K562 (cell line): ENCODE results near the gene CLEC3B. TPM values are rescaled to one million over a fixed set of nuclear protein-coding genes. Genes with fewer than 3 reads are reported as not detected.
A peak's percentile ranks its signal among the peaks of the same experiment; 100 is the strongest.

Experiments
- ETS2 ChIP-seq: IDR thresholded peaks from 2 replicates; pipeline ENCODE4 v1.6.1; 2016; ENCODE audit warnings: borderline replicate concordance, missing genetic modification characterization, mild to moderate bottlenecking, moderate library complexity, missing compliant biosample characterization; ENCODE audit not compliant: poor library complexity, severe bottlenecking
- EWSR1 ChIP-seq: fragments of 450-650 bp; IDR thresholded peaks from 2 replicates; pipeline ENCODE4 v1.6.1; 2018; ENCODE audit warnings: borderline replicate concordance, mild to moderate bottlenecking, low read depth, moderate library complexity; ENCODE audit not compliant: partially characterized antibody
- HNRNPLL ChIP-seq: fragments of 200-400 bp; formaldehyde crosslinking; IDR thresholded peaks from 2 replicates; pipeline ENCODE4 v1.6.1; 2017; ENCODE audit warnings: low read length, low read depth, mild to moderate bottlenecking; ENCODE audit not compliant: poor library complexity, severe bottlenecking
- PCBP2 ChIP-seq: fragments of 200-400 bp; formaldehyde crosslinking; IDR thresholded peaks from 2 replicates; pipeline ENCODE4 v1.6.1; 2018; ENCODE audit warnings: low read length, low read depth, mild to moderate bottlenecking, moderate library complexity; ENCODE audit not compliant: poor library complexity, severe bottlenecking
- PHTF2 ChIP-seq: fragments of 250-450 bp; sonication (Bioruptor Pico); IDR thresholded peaks from 2 replicates; pipeline ENCODE4 v1.5.0; 2021; ENCODE audit warnings: mild to moderate bottlenecking
- SIN3A ChIP-seq, 2 experiments: fragments of 150-350 bp in 1 of 2; IDR thresholded peaks; 2 replicates each; pipeline ENCODE4 v1.6.1; 2011 to 2016; ENCODE audit warnings: borderline replicate concordance in 2 of 2, low read depth in 2 of 2, low read length in 2 of 2, mild to moderate bottlenecking in 2 of 2, moderate library complexity in 2 of 2; ENCODE audit not compliant: control insufficient read depth in 1 of 2
- SRSF7 ChIP-seq: fragments of 200-400 bp; formaldehyde crosslinking; optimal IDR thresholded peaks from 2 replicates; pipeline ENCODE3; 2017; ENCODE audit warnings: mild to moderate bottlenecking, low read depth, low read length
- STAT5B ChIP-seq: fragments of 250-450 bp; sonication (Bioruptor Pico); IDR thresholded peaks from 2 replicates; pipeline ENCODE4 v1.8.0; 2021; ENCODE audit warnings: mild to moderate bottlenecking, inconsistent platforms
- TAF15 ChIP-seq: fragments of 200-400 bp; formaldehyde crosslinking; IDR thresholded peaks from 2 replicates; pipeline ENCODE4 v1.6.1; 2017; ENCODE audit warnings: mild to moderate bottlenecking, low read depth, low read length, moderate library complexity
- TEAD1 ChIP-seq, 2 experiments: fragments of 450-650 bp in 1 of 2; sonication (generic) in 1 of 2; formaldehyde crosslinking; IDR thresholded peaks; 2 replicates each; pipeline versions ENCODE4 v1.4.0 to v1.8.0; 2020 to 2022; ENCODE audit warnings: mild to moderate bottlenecking in 2 of 2, missing genetic modification reagents in 1 of 2
- TEAD2 ChIP-seq: fragments of 450-650 bp; IDR thresholded peaks from 2 replicates; pipeline ENCODE4 v1.6.1; 2016; ENCODE audit warnings: missing genetic modification characterization, control low read depth, missing compliant biosample characterization
- polyA plus RNA-seq, 8 experiments: library from polyadenylated mRNA; depleted of rRNA in 4 of 8; stranded (reverse) in 5 of 8; unstranded in 3 of 8; fragments of >200 nt; fragmentation: Nextera tagmentation in 2 of 8; fragmentation: Illumina TruSeq in 1 of 8; extraction: Ambion mirVana in 2 of 8; extraction: Trizol in 1 of 8; gene quantifications; 2 replicates each; pipeline versions ENCODE4 v1.2.1 to v1.2.3, GENCODE V29; 2011 to 2014; ENCODE audit warnings: inconsistent platforms in 1 of 8, missing spikeins in 1 of 8
- total RNA-seq, 7 experiments: library from RNA; depleted of rRNA in 6 of 7; stranded (reverse); fragments of >200 nt in 6 of 7; fragmentation: Illumina TruSeq in 2 of 7; extraction: Trizol in 2 of 7; gene quantifications; 2 replicates each; pipeline versions ENCODE4 v1.2.1 to v1.2.3, GENCODE V29; 2011 to 2021; ENCODE audit warnings: low replicate concordance in 1 of 7
- TF ChIP-seq, protein P1 (sequence below): fragments of 250-450 bp; sonication (Bioruptor Pico); IDR thresholded peaks from 2 replicates; pipeline ENCODE4 v1.4.0; 2020; ENCODE audit warnings: mild to moderate bottlenecking, moderate library complexity, borderline replicate concordance
- TF ChIP-seq, protein P2 (sequence below), 3 experiments: fragments of 200-800 bp in 1 of 3; sonication (Bioruptor generic) in 1 of 3; sonication (generic) in 1 of 3; formaldehyde crosslinking in 1 of 3; IDR thresholded peaks; 2 replicates each; pipeline versions ENCODE4 v1.6.1 to v1.8.0; 2016 to 2022; ENCODE audit warnings: mild to moderate bottlenecking in 2 of 3, missing compliant biosample characterization in 2 of 3, missing genetic modification characterization in 2 of 3, missing genetic modification reagents in 1 of 3

The CLEC3B gene
- total and polyA plus RNA-seq, 9 of the 15 experiments (the other 6 are each of a cell fraction or from before 2014, with no cell fraction given): not detected

DNA sequence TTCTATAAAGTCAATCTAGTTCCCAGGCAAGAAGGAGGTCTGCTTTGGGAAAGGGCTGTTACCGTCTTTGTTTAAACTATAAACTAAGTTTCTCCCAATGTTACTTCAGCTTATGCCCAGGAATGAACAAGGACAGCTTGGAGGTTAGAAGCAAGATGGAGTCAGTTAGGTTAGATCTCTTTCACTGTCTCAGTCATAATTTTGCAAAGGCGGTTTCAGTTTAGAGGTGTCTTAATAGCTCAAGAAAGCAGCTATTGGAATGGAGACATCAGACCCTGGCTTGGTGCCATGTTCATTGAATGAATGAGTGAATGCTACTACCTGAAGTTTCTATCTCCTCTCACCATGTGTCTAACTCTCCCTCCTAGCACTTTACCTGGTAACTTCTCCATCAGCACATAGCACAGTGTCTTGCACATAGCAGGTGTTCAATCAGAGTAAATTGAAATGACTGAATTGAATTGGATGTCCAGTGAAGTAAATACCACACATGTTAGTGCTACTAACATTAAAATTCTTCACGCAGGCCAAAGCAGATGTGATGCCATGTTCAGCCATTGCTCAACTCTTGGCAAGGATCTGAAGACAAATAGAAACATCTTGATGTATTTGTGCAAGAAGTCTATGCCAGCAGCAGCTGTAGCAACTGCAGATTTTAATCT lies 28.2 kb downstream of the CLEC3B start (continued):
- TF ChIP-seq TEAD1 (CRISPR knock-in tag; IDR thresholded peaks at IDR 0.05) (peak in 1 of 2 experiments; percentile 94; a peak in 2 of 4 replicates), EWSR1 (no peak), SIN3A (IDR thresholded peaks at IDR 0.05; ENCODE audit: borderline replicate concordance in 2 of 2, control insufficient read depth in 1 of 2, low read depth in 2 of 2, low read length in 2 of 2) (no peak), TAF15 (no peak), SRSF7 (no peak), TEAD2 (tag) (peak; percentile 93), STAT5B (CRISPR knock-in tag) (peak; percentile 77), PCBP2 (no peak), HNRNPLL (no peak), PHTF2 (CRISPR knock-in tag) (peak; percentile 88; the same call in 1 of the 2 replicates), ETS2 (tag) (peak; percentile 91)
- TF ChIP-seq, protein P1, sequence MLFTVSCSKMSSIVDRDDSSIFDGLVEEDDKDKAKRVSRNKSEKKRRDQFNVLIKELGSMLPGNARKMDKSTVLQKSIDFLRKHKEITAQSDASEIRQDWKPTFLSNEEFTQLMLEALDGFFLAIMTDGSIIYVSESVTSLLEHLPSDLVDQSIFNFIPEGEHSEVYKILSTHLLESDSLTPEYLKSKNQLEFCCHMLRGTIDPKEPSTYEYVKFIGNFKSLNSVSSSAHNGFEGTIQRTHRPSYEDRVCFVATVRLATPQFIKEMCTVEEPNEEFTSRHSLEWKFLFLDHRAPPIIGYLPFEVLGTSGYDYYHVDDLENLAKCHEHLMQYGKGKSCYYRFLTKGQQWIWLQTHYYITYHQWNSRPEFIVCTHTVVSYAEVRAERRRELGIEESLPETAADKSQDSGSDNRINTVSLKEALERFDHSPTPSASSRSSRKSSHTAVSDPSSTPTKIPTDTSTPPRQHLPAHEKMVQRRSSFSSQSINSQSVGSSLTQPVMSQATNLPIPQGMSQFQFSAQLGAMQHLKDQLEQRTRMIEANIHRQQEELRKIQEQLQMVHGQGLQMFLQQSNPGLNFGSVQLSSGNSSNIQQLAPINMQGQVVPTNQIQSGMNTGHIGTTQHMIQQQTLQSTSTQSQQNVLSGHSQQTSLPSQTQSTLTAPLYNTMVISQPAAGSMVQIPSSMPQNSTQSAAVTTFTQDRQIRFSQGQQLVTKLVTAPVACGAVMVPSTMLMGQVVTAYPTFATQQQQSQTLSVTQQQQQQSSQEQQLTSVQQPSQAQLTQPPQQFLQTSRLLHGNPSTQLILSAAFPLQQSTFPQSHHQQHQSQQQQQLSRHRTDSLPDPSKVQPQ: peak; percentile 69; the same call in 1 of the 2 replicates
- TF ChIP-seq, protein P2, sequence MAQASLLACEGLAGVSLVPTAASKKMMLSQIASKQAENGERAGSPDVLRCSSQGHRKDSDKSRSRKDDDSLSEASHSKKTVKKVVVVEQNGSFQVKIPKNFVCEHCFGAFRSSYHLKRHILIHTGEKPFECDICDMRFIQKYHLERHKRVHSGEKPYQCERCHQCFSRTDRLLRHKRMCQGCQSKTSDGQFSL (CRISPR knock-in tag; IDR thresholded peaks at IDR 0.05): no peak
- TF ChIP-seq, protein P2 (tag; IDR thresholded peaks at IDR 0.05): peak in 1 of 2 experiments; percentile 96; a peak in 2 of 4 replicates
